Spinal cord (tissue), 10 donors: ENCODE measurements around the gene CFAP46. TPM values are rescaled to one million over a fixed set of nuclear protein-coding genes. Genes with fewer than 3 reads are reported as not detected.

Experiments used
- DNase-seq, 6 donors: peaks; one replicate each; pipeline versions ENCODE4 v3.0.0 to v3.0.0-alpha.2; 2013 to 2015; ENCODE audit warnings: low spot score in 6 of 6, low read depth in 4 of 6
- H3K27ac ChIP-seq: one replicate; pipeline ENCODE4 v1.5.1; 2013; ENCODE audit warnings: low read depth, low read length, control low read depth
- H3K27me3 ChIP-seq: one replicate; pipeline ENCODE4 v1.6.1; 2013; ENCODE audit warnings: low read length; ENCODE audit not compliant: control insufficient read depth, insufficient read depth
- H3K36me3 ChIP-seq: one replicate; pipeline ENCODE4 v1.6.1; 2013; ENCODE audit warnings: low read length; ENCODE audit not compliant: control insufficient read depth, insufficient read depth
- H3K4me1 ChIP-seq: one replicate; pipeline ENCODE4 v1.6.1; 2013; ENCODE audit warnings: low read length; ENCODE audit not compliant: control insufficient read depth, insufficient read depth
- H3K4me3 ChIP-seq: one replicate; pipeline ENCODE4 v1.5.1; 2013; ENCODE audit warnings: low read depth, low read length, control low read depth
- H3K9me3 ChIP-seq: one replicate; pipeline ENCODE4 v1.6.1; 2013; ENCODE audit warnings: low read length; ENCODE audit not compliant: control insufficient read depth, insufficient read depth
- WGBS: methylation state at CpG from one replicate; pipeline ENCODE4 v1.1.5; 2013; ENCODE audit warnings: missing lambda C conversion rate; ENCODE audit not compliant: insufficient coverage; 5-methylcytosine and 5-hydroxymethylcytosine counted together
- polyA plus RNA-seq, 2 donors: library from polyadenylated mRNA; unstranded; fragments of 120-200 nt; gene quantifications; one replicate each; pipeline ENCODE4 v1.2.1, GENCODE V29; 2013; ENCODE audit not compliant: insufficient read length in 2 of 2
- total RNA-seq, 2 donors: library from RNA; depleted of rRNA in 1 of 2; stranded (reverse); fragments of 120-200 nt in 1 of 2; fragments of >200 nt in 1 of 2; gene quantifications; one replicate each; pipeline versions ENCODE4 v1.2.3 to v1.2.4, GENCODE V29; 2013 to 2014
- donor health status: healthy.

CFAP46 gene
- total and polyA plus RNA-seq, 4 donors = 5.3 to 14.3 (median 13.2) TPM

DNA sequence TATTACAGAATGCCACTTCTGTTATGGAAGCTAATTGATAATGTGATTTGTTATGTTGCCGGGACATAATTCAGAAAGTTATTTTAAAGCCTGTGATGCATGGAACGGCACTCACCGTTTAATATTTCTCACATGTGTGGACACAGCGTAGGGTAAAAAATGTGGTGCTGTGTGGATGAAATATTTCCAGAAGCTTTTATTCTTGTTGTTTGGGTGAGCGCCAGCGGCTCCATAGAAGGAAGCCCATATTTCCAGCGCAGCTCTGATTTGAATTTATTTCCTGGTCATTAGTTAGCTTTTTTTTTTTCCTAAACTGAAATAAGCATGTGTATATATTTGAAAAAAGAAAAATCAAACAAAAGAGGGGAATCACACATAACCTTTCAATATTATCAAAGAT, 136.3 kb downstream of the CFAP46 start:
- Histone ChIP-seq H3K4me3 (no peak overlapping the region), H3K27ac (no peak overlapping the region), H3K4me1 (peaks cover 19% of the 10 kb centered on the region), H3K27me3 (peaks cover 3% of the 10 kb centered on the region), H3K36me3 (peaks cover 13% of the 10 kb centered on the region), H3K9me3 (no peaks in the 10 kb centered on the region)
- WGBS = 93% methylated on average over 5 of the region's 7 CpGs
- peak in 1 of 6 donors; percentile 70 for DNase-seq

DNA sequence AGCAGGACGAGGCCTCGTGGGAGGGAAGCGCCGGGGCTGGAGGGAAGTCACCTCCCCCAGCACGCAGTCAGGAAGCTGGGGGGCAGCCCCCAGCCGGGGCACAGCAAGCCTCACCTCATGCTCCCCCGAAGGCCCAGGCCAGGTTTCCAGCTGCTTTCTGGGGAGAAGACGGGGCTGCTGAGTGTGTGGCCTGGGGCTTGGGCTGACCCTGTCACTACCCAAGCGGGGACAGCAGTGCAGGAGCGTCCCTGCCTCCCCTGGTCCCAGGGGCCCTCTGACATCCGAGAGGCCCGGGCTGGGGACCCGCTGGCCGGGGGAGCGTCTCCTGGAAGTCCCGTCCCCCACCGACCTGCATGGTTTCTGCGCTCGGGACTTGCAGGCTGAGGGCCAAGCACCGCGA, 136.8 kb downstream of the CFAP46 start:
- H3K27ac ChIP-seq = no peak overlapping the region
- DNase-seq = no peak
- peaks cover 19% of the 10 kb centered on the region for H3K4me1 ChIP-seq
- peaks cover 3% of the 10 kb centered on the region for H3K27me3 ChIP-seq
- WGBS = 57% methylated on average over 19 of the region's 21 CpGs
- H3K4me3 ChIP-seq = no peak overlapping the region
- H3K9me3 ChIP-seq = no peaks in the 10 kb centered on the region
- H3K36me3 ChIP-seq = peaks cover 11% of the 10 kb centered on the region

DNA sequence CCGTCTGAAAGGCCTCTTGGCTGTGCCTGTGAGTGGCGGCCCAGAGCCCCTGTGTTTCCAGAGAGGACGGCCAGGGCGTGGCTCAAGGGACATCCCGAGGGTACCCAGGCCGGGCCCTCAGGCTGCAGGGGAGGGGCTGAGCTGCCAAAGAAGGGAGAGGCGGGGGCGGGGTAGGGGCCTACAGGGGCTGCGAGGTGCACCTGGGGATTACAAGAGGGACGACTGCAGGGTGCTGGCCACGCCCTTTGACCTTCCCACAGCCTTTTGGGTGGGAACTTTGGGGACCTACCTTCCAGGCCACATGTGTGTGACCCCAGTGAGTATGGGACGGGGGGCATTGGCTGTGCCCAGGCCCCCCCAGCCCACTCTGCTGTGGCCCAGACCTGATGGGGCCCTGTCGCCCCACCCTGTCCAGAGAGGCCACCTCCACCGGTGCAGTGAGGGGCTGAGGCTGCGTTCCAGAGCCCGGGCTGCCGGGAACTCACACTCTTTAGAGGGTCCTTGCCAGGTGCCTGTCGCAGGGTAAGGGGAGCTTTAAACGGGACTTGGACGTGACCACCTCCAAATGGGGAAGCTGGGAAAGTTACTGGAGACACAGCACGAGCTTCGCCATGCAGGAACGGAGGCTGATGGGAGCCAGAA, 137.5 kb downstream of the CFAP46 start:
- 70% methylated on average over 19 of the region's 23 CpGs for WGBS
- Histone ChIP-seq H3K27me3 (peaks cover 3% of the 10 kb centered on the region), H3K9me3 (no peaks in the 10 kb centered on the region), H3K4me3 (no peak overlapping the region), H3K36me3 (peaks cover 8% of the 10 kb centered on the region), H3K4me1 (peaks cover 19% of the 10 kb centered on the region), H3K27ac (no peak overlapping the region)
- no peak for DNase-seq

DNA sequence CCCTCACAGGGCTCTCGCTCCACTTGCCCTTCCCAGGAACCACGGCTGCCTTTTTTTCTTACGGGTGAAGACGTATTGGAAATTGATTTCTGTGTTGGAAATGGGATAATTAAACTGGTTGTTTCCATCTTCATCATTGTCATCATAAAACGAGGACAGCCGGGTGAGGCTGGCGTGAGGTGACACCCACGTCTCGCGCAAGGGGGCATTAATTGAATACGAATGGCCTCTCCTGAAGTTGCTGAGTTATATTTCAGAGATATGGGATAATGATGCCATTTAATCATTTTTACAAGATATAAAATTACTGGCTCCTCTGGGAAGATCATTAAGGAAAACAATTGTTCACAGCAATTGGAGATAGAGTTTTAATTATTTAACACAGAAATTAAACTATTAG, 138.1 kb downstream of the CFAP46 start:
- Histone ChIP-seq H3K4me3 (no peak overlapping the region), H3K27me3 (peaks cover 3% of the 10 kb centered on the region), H3K36me3 (peaks cover 8% of the 10 kb centered on the region), H3K4me1 (peaks cover 19% of the 10 kb centered on the region), H3K27ac (no peak overlapping the region), H3K9me3 (no peaks in the 10 kb centered on the region)
- WGBS = 56% methylated on average over 3 of the region's 11 CpGs
- peak in 1 of 6 donors; percentile 67 for DNase-seq

DNA sequence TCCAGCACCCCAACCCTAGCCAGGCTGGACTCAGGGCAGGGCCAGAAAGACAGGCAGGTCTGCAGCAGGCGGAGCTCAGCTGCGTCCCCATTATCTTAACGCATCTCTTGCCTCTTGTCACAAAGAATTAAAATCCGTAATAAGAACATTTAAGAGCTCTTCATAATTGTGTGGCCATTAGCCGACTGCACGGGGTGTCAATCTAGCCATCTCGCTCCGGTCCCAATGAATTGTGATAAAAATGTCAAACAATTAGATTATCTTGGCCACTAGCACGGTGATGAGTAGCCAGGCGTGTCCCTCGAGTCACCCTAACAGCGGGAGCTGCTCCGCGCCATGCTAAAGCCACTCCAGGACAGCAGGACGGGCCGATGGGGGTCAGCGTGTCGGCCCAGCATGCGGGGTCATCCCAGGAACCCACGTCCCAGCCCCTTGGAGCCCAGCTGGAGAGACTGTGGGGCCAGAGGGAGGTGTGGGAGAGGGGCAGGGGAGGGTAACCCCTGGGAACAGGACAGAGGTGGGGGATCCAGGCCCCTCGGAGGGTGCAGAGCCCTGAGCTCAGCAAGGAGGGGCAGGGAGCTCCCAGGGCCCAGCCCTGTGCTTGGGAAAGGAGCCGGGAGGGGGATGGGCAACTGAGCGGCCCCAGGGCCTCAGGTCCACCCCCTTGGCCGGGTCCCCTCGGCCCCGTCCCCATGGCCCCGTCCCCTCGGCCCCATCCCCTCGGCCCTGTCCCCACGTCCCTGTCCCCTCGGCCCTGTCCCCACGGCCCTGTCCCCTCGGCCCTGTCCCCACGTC, 138.8 kb downstream of the CFAP46 start:
- Histone ChIP-seq H3K36me3 (peaks cover 4% of the 10 kb centered on the region), H3K4me3 (no peak overlapping the region), H3K27me3 (peaks cover 3% of the 10 kb centered on the region), H3K9me3 (no peaks in the 10 kb centered on the region), H3K27ac (no peak overlapping the region), H3K4me1 (peaks cover 19% of the 10 kb centered on the region)
- WGBS = 79% methylated on average over 31 of the region's 34 CpGs
- DNase-seq = peak in 1 of 6 donors; percentile 33

DNA sequence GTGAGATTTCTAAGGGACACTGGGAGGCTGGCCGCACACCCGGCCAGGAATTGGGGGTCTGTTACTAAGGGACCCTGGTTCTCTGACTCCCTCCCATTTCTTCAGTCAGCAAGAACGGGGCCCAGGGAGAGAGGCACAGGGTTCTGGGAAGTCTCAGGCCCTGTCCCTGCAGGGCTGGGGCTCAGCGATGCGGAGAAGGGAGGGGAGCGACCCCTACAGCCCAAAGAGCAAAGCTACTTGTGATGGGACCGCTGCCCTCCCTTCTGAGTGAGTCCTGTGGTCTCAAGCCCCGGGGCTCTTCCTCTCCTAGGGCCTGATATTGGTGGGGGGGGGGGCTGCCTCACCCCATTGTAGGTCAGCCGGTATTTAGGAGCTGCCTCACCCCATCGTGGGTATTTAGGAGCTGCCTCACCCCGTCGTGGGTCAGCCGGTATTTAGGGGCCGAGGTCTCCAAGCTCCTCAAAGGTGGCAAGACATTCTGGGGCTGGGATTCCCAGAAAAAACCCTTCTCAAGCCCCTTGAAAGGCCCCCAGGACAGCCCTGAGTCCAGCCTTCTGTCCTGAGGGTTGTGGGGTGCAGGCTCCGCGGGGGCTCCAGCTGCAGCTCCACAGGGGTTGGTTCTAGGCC, 139.6 kb downstream of the CFAP46 start:
- no peak for DNase-seq
- H3K4me3 ChIP-seq = no peak overlapping the region
- H3K27ac ChIP-seq = no peak overlapping the region
- 80% methylated on average over 12 of the region's 16 CpGs for WGBS
- no peaks in the 10 kb centered on the region for H3K36me3 ChIP-seq
- H3K4me1 ChIP-seq = peaks cover 13% of the 10 kb centered on the region
- no peaks in the 10 kb centered on the region for H3K9me3 ChIP-seq
- H3K27me3 ChIP-seq = peaks cover 3% of the 10 kb centered on the region

DNA sequence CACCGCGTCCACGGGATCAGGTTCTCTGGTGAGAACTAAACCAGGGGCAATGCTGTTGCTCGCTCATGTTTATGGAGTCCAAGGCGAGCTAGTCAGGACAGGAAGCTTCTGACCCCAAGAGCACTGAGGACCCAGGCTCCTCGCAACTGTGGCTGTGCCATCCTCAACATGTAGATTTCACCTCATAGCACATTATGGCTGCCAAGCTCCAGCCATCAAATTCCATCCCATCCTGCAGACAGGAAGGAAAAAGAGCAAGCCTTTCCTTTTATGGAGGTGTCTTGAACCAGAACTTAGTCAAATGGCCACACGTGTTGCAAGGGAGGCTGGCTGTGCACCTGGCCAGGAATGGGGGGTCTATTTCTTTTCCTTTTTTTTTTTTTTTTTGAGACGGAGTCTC, 140.3 kb downstream of the CFAP46 start:
- Histone ChIP-seq H3K9me3 (no peaks in the 10 kb centered on the region), H3K27ac (no peak overlapping the region), H3K27me3 (peaks cover 3% of the 10 kb centered on the region), H3K36me3 (no peaks in the 10 kb centered on the region), H3K4me3 (no peak overlapping the region), H3K4me1 (peaks cover 13% of the 10 kb centered on the region)
- DNase-seq = no peak
- 93% methylated on average over 6 of the region's 8 CpGs for WGBS

DNA sequence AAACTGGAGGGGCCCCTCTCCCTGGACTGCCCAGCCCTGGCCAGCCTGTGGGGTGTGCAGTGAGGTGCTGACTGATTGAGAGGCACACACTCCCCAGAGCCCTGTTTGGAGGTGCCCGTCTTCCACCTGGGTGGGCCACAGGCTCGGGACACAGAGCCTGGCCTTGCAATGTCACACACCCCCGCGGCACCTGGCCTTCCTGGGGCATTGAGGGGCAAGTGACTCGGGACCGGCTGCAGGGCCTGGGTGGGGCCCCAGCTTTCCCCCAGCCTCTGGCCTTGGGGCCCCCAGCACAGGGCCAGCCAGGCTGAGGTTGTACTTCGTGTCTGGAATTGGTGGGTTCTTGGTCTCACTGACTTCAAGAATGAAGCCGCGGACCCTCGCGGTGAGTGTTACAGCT, 142.5 kb downstream of the CFAP46 start:
- WGBS = 94% methylated on average over 7 of the region's 11 CpGs
- Histone ChIP-seq H3K4me3 (no peak overlapping the region), H3K4me1 (peaks cover 6% of the 10 kb centered on the region), H3K9me3 (no peaks in the 10 kb centered on the region), H3K36me3 (no peaks in the 10 kb centered on the region), H3K27ac (no peak overlapping the region), H3K27me3 (peaks cover 5% of the 10 kb centered on the region)
- DNase-seq = no peak

DNA sequence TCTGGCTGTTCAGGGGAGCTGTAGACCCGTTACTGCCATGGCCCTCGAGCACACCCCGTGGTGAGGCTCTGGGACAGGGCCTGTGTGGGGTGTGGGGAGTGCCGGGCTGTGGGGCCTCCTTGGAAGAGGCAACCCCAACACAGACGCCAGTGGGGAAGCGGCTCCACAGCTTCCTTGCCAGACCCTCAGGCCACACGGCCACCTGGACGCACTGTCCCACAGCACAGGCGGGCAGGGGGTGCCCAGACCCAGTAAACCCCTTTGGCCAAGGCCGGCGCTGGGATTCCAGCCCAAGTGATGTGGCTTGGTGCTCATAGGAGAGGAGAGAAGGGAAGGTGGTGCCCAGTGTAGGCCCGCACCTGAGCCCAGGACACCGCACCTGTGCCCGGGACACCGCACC, 143.5 kb downstream of the CFAP46 start:
- Histone ChIP-seq H3K9me3 (no peaks in the 10 kb centered on the region), H3K27ac (no peak overlapping the region), H3K36me3 (no peaks in the 10 kb centered on the region), H3K4me3 (no peak overlapping the region), H3K4me1 (peaks cover 11% of the 10 kb centered on the region), H3K27me3 (peaks cover 5% of the 10 kb centered on the region)
- 94% methylated on average over 12 of the region's 15 CpGs for WGBS
- no peak for DNase-seq
